H1 (cell line): ENCODE results near the gene RAB36. TPM values are rescaled to one million over a fixed set of nuclear protein-coding genes. Genes with fewer than 3 reads are reported as not detected.

ENCODE experiments used
- CTCF ChIA-PET: fragments of 300-600 bp; sonication (Branson Sonifier 250); formaldehyde crosslinking; loops from one replicate; lab custom pipeline; 2021; ENCODE audit not compliant: partially characterized antibody; lab: Charles Lee
- POLR2A ChIA-PET: fragments of 300-600 bp; sonication (Branson Sonifier 250); formaldehyde crosslinking; loops from one replicate; lab custom pipeline; 2021; ENCODE audit warnings: inconsistent platforms; ENCODE audit not compliant: partially characterized antibody; lab: Charles Lee
- DNase-seq, 2 experiments: peaks; one replicate each; pipeline versions ENCODE4 v3.0.0 to v3.0.0-alpha.2; 2010 to 2022; ENCODE audit warnings: low spot score in 2 of 2, low read depth in 1 of 2, mixed read lengths in 1 of 2
- FAIRE-seq: peaks from 2 replicates; lab custom pipeline; 2011; peaks lifted over from hg19 to GRCh38; lab: Jason Lieb, UNC
- H2AFZ ChIP-seq: 2 replicates; pipeline ENCODE4 v1.8.1; 2012; ENCODE audit warnings: low read length, inconsistent platforms
- H2AK5ac ChIP-seq: 2 replicates; pipeline ENCODE4 v1.6.1; 2013; ENCODE audit warnings: low read depth, low read length
- H2BK120ac ChIP-seq: replicated peaks from 2 replicates; pipeline ENCODE3; 2013; ENCODE audit warnings: low read depth, low read length, inconsistent platforms
- H2BK12ac ChIP-seq: 2 replicates; pipeline ENCODE4 v1.6.1; 2013; ENCODE audit warnings: low read depth, low read length
- H2BK15ac ChIP-seq: 2 replicates; pipeline ENCODE4 v1.6.1; 2013; ENCODE audit warnings: low read length
- H2BK20ac ChIP-seq: 2 replicates; pipeline ENCODE4 v1.6.1; 2013; ENCODE audit warnings: low read length
- H2BK5ac ChIP-seq: 2 replicates; pipeline ENCODE4 v1.6.1; 2013; ENCODE audit warnings: low read depth, low read length
- H3K14ac ChIP-seq: 2 replicates; pipeline ENCODE4 v1.6.1; 2013; ENCODE audit warnings: inconsistent platforms; ENCODE audit not compliant: insufficient read length
- H3K18ac ChIP-seq: 2 replicates; pipeline ENCODE4 v1.6.1; 2013; ENCODE audit warnings: low read length; ENCODE audit errors: extremely low read depth
- H3K23ac ChIP-seq: 2 replicates; pipeline ENCODE4 v1.6.1; 2013; ENCODE audit warnings: inconsistent platforms; ENCODE audit not compliant: insufficient read length
- H3K23me2 ChIP-seq: 2 replicates; pipeline ENCODE4 v1.6.1; 2013; ENCODE audit warnings: low read depth, low read length
- H3K27ac ChIP-seq: 2 replicates; pipeline ENCODE4 v1.6.1; 2011; ENCODE audit warnings: low read depth, low read length, inconsistent platforms
- H3K27me3 ChIP-seq, 4 experiments: replicated peaks in 1 of 4; 1 replicate in 1 of 4; 2 replicates in 3 of 4; pipeline versions ENCODE4 v1.6.1 to v1.8.1; 2011 to 2013; ENCODE audit warnings: low read length in 3 of 4, mild to moderate bottlenecking in 3 of 4, inconsistent platforms in 2 of 4, mixed read lengths in 2 of 4, moderate library complexity in 1 of 4; ENCODE audit not compliant: control insufficient read depth in 3 of 4, insufficient read depth in 3 of 4; ENCODE audit errors: extremely low read depth in 1 of 4
- H3K36me3 ChIP-seq, 4 experiments: 2 replicates each; pipeline versions ENCODE4 v1.6.1 to v1.8.1; 2011 to 2013; ENCODE audit warnings: mild to moderate bottlenecking in 4 of 4, low read length in 3 of 4, moderate library complexity in 2 of 4, control low read depth in 1 of 4, inconsistent platforms in 1 of 4; ENCODE audit not compliant: insufficient read depth in 4 of 4, control insufficient read depth in 2 of 4
- H3K4ac ChIP-seq: replicated peaks from 2 replicates; pipeline ENCODE3; 2013; ENCODE audit warnings: low read length, low read depth, mixed read lengths, inconsistent platforms; ENCODE audit not compliant: insufficient read length
- H3K4me1 ChIP-seq, 4 experiments: replicated peaks in 1 of 4; 1 replicate in 1 of 4; 2 replicates in 3 of 4; pipeline versions ENCODE4 v1.6.1 to v1.8.1; 2011 to 2013; ENCODE audit warnings: low read length in 3 of 4, inconsistent platforms in 2 of 4, mixed read lengths in 1 of 4; ENCODE audit not compliant: insufficient read depth in 4 of 4, control insufficient read depth in 3 of 4
- H3K4me2 ChIP-seq, 2 experiments: 2 replicates each; pipeline versions ENCODE4 v1.6.1 to v1.8.1; 2011 to 2013; ENCODE audit warnings: low read depth in 2 of 2, low read length in 2 of 2, control low read depth in 1 of 2, inconsistent platforms in 1 of 2, mild to moderate bottlenecking in 1 of 2; ENCODE audit not compliant: insufficient read depth in 1 of 2
- H3K4me3 ChIP-seq, 4 experiments: fragments of 200-600, 300-600 bp in 1 of 4; sonication (generic), shearing (Covaris generic), sonication (Bioruptor Twin) in 1 of 4; 2 replicates each; pipeline versions ENCODE4 v1.5.1 to v1.8.1; 2011 to 2016; ENCODE audit warnings: low read length in 4 of 4, low read depth in 3 of 4, control low read depth in 2 of 4, inconsistent platforms in 2 of 4, mild to moderate bottlenecking in 2 of 4, mixed read lengths in 1 of 4, moderate library complexity in 1 of 4; ENCODE audit not compliant: insufficient read depth in 2 of 4; ENCODE audit errors: extremely low read depth in 1 of 4
- H3K56ac ChIP-seq: replicated peaks from 2 replicates; pipeline ENCODE3; 2013; ENCODE audit warnings: low read depth, mild to moderate bottlenecking, mixed read lengths, low read length, inconsistent platforms; ENCODE audit not compliant: insufficient read length
- H3K79me1 ChIP-seq: 2 replicates; pipeline ENCODE4 v1.6.1; 2013; ENCODE audit warnings: low read depth, low read length, control low read depth
- H3K79me2 ChIP-seq, 2 experiments: 2 replicates each; pipeline versions ENCODE4 v1.6.1 to v1.8.1; 2012 to 2013; ENCODE audit warnings: low read length in 2 of 2, mild to moderate bottlenecking in 2 of 2, inconsistent platforms in 1 of 2; ENCODE audit not compliant: insufficient read depth in 2 of 2, control insufficient read depth in 1 of 2
- H3K9ac ChIP-seq, 4 experiments: replicated peaks in 1 of 4; 1 replicate in 1 of 4; 2 replicates in 3 of 4; pipeline versions ENCODE4 v1.6.1 to v1.8.1; 2011 to 2013; ENCODE audit warnings: low read depth in 3 of 4, low read length in 3 of 4, control low read depth in 2 of 4, mild to moderate bottlenecking in 2 of 4, moderate library complexity in 2 of 4, inconsistent platforms in 1 of 4; ENCODE audit errors: extremely low read depth in 1 of 4
- H3K9me3 ChIP-seq, 2 experiments: 2 replicates each; pipeline versions ENCODE4 v1.6.1 to v1.8.1; 2012 to 2013; ENCODE audit warnings: mild to moderate bottlenecking in 2 of 2, moderate library complexity in 2 of 2, control low read depth in 1 of 2, inconsistent platforms in 1 of 2, low read depth in 1 of 2, low read length in 1 of 2, mixed read lengths in 1 of 2; ENCODE audit not compliant: insufficient read depth in 2 of 2
- H4K20me1 ChIP-seq, 2 experiments: replicated peaks in 1 of 2; 2 replicates each; pipeline versions ENCODE3 to v1.8.1; 2011 to 2013; ENCODE audit warnings: inconsistent platforms in 2 of 2, low read length in 2 of 2, mild to moderate bottlenecking in 1 of 2; ENCODE audit not compliant: insufficient read depth in 2 of 2, control insufficient read depth in 1 of 2
- H4K5ac ChIP-seq: 2 replicates; pipeline ENCODE4 v1.6.1; 2013; ENCODE audit warnings: low read length, low read depth, mixed read lengths, inconsistent platforms; ENCODE audit not compliant: insufficient read length
- H4K8ac ChIP-seq: 2 replicates; pipeline ENCODE4 v1.8.0; 2013; ENCODE audit warnings: mild to moderate bottlenecking, moderate library complexity, low read length, inconsistent platforms; ENCODE audit not compliant: insufficient read depth; ENCODE audit errors: extremely low read depth
- H4K91ac ChIP-seq: replicated peaks from 2 replicates; pipeline ENCODE3; 2013; ENCODE audit warnings: low read length, mixed read lengths, inconsistent platforms; ENCODE audit not compliant: insufficient read length
- CTCF ChIP-seq, 3 experiments: IDR thresholded peaks; 1 replicate in 2 of 3; 2 replicates in 1 of 3; pipeline versions ENCODE4 v1.5.1 to v1.6.1; 2011; ENCODE audit warnings: low read length in 3 of 3, mild to moderate bottlenecking in 3 of 3, inconsistent platforms in 2 of 3, low read depth in 1 of 3, moderate library complexity in 1 of 3; ENCODE audit not compliant: insufficient read depth in 1 of 3; ENCODE audit errors: control extremely low read depth in 1 of 3
- NANOG ChIP-seq: IDR thresholded peaks from 2 replicates; pipeline ENCODE4 v1.6.1; 2011; ENCODE audit warnings: low read length, low read depth, mild to moderate bottlenecking, inconsistent platforms; ENCODE audit not compliant: insufficient read depth, poor library complexity, severe bottlenecking
- SIN3A ChIP-seq, 2 experiments: IDR thresholded peaks in 1 of 2; conservative IDR thresholded peaks in 1 of 2; 2 replicates each; pipeline ENCODE4 v1.6.1; 2011 to 2012; ENCODE audit warnings: low read length in 2 of 2, improper control_type of control experiment in 1 of 2, low read depth in 1 of 2, mild to moderate bottlenecking in 1 of 2
- SIRT6 ChIP-seq: IDR thresholded peaks from one replicate; pipeline ENCODE4 v1.7.1; 2012; ENCODE audit warnings: low read length, inconsistent platforms
- TBP ChIP-seq: IDR thresholded peaks from 2 replicates; pipeline ENCODE4 v1.6.1; 2011; ENCODE audit warnings: low read depth, low read length, improper control_type of control experiment
- WGBS, 2 experiments: shearing (Covaris generic) in 1 of 2; methylation state at CpG; one replicate each; pipeline versions ENCODE4 v1.1.6 to v1.1.7; 2013 to 2015; ENCODE audit warnings: low lambda C conversion rate in 2 of 2, mixed read lengths in 2 of 2, inconsistent platforms in 1 of 2, low coverage in 1 of 2, missing lambda C conversion rate in 1 of 2; ENCODE audit not compliant: insufficient replicate concordance in 2 of 2, insufficient coverage in 1 of 2, insufficient read length in 1 of 2; ENCODE audit errors: extremely low coverage in 1 of 2, missing lambda C conversion rate in 1 of 2; 5-methylcytosine and 5-hydroxymethylcytosine counted together
- polyA plus RNA-seq, 7 experiments: library from polyadenylated mRNA; depleted of rRNA in 3 of 7; stranded (reverse) in 5 of 7; unstranded in 2 of 7; fragments of >200 nt in 5 of 7; fragments of 200-250 nt in 2 of 7; gene quantifications; 1 replicate in 5 of 7; 2 replicates in 1 of 7; 4 replicates in 1 of 7; pipeline versions ENCODE4 v1.2.1 to v1.2.3, GENCODE V29; 2011 to 2013; ENCODE audit warnings: missing spikeins in 2 of 7, mixed read lengths in 2 of 7
- total RNA-seq: library from RNA; stranded (reverse); fragmentation: NEBNext Ultra II Directional; extraction: Animal tissue kit (Norgen Biotek cat#: 25700); gene quantifications from 2 replicates; pipeline ENCODE4 v1.2.1, GENCODE V29; 2021

RAB36 gene
- total and polyA plus RNA-seq, 2 of the 8 experiments (the other 6 are each of a cell fraction or from before 2014, with no cell fraction given) = 1.0 to 1.5 TPM

- Histone ChIP-seq H3K56ac (no peak overlapping the region), H2BK12ac (no peak overlapping the region), H3K27me3 (no peaks in the 10 kb centered on the region), H4K8ac (no peak overlapping the region), H3K23ac (no peak overlapping the region), H2BK120ac (no peak overlapping the region), H3K79me2 (peaks cover 31 to 93% of the 10 kb centered on the region in 2 experiments), H3K9ac (no peak overlapping the region), H2AFZ (no peak overlapping the region), H3K4me2 (no peak overlapping the region), H2BK15ac (no peak overlapping the region), H3K27ac (no peak overlapping the region), H3K4ac (no peak overlapping the region), H3K9me3 (no peaks in the 10 kb centered on the region), H2BK20ac (no peak overlapping the region), H4K5ac (no peak overlapping the region), H3K4me3 (no peak overlapping the region), H3K4me1 (peaks cover 0 to 3% (median under 1%) of the 10 kb centered on the region in 4 experiments; a peak in 3 of 7 replicates), H3K79me1 (peaks cover 29% of the 10 kb centered on the region), H4K91ac (no peak overlapping the region), H3K18ac (no peak overlapping the region), H2BK5ac (no peak overlapping the region), H3K14ac (no peak overlapping the region), H2AK5ac (no peak overlapping the region), H4K20me1 (peaks cover 16 to 42% of the 10 kb centered on the region in 2 experiments), H3K36me3 (peaks cover 0 to 2% (median 0%) of the 10 kb centered on the region in 4 experiments; a peak in 1 of 8 replicates), H3K23me2 (peaks cover 2% of the 10 kb centered on the region; the same call in 1 of the 2 replicates)
- FAIRE-seq = no peak
- ChIA-PET CTCF (interaction anchor here (1.1 to 1.5 kb wide), 4 partner anchors 21 to 47 kb away, joined by 3 to 4 read pairs (median 4); no protein-coding TSS in a partner anchor), POLR2A (interaction anchor here (1.5 kb wide), 1 partner anchor 33 kb away, joined by 5 read pairs; no protein-coding TSS in a partner anchor)
- DNase-seq = no peak
- WGBS, 2 experiments = 91% methylated on average over 6 of the region's 6 CpGs; no CpG with 5 or more reads in 1 of the 2 experiments
- TF ChIP-seq CTCF (IDR thresholded peaks at IDR 0.05; ENCODE audit: control extremely low read depth in 1 of 3, insufficient read depth in 1 of 3, low read depth in 1 of 3, low read length in 3 of 3) = no peak
- TF ChIP-seq TBP = no peak
- TF ChIP-seq SIRT6 = no peak
- no peak for TF ChIP-seq SIN3A (conservative IDR thresholded peaks at IDR 0.05 in 1 of 2, IDR thresholded peaks at IDR 0.05 in 1 of 2; ENCODE audit: low read depth in 1 of 2, low read length in 2 of 2)
- no peak for TF ChIP-seq NANOG
Measured at GRCh38 chr22:23210428-23211170, 65.3 kb downstream of the RAB36 start.
